ENCODE measurements around the gene RELN. TPM values are rescaled to one million over a fixed set of nuclear protein-coding genes. Genes with fewer than 3 reads are reported as not detected.

The RELN gene
- total RNA-seq, 1 donor from 2014 or later, result 0.11 TPM

DNA sequence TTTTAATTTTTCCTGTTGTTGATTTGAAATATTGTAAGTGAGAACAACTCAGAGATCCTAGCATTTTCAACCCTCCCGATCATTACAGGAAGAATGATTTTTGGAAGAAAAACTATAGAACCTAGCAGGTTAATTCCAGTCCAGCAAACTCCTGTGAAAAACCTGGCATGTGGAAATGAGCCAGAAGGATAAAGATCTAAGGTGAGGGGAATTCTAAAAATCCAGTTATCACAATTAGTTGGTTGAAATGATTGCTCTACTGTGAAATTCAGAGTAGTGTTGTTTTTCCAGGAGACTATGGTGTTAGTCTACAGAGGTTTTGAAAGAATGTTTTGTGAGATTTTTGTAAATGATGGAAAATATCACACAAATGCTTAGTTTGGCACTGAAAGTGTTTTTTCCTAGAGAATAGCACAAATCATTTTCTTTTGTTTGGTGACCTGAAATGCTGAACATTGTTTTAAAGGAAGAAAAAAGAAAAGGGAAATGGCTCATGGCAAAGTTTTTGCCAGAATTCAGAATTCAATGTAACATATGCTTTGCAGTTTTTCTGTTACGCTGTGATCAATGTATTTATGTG lies 391.0 kb downstream of the RELN start:
- no peaks in the 10 kb centered on the region for H3K9me3 ChIP-seq
- TF ChIP-seq, protein P1, sequence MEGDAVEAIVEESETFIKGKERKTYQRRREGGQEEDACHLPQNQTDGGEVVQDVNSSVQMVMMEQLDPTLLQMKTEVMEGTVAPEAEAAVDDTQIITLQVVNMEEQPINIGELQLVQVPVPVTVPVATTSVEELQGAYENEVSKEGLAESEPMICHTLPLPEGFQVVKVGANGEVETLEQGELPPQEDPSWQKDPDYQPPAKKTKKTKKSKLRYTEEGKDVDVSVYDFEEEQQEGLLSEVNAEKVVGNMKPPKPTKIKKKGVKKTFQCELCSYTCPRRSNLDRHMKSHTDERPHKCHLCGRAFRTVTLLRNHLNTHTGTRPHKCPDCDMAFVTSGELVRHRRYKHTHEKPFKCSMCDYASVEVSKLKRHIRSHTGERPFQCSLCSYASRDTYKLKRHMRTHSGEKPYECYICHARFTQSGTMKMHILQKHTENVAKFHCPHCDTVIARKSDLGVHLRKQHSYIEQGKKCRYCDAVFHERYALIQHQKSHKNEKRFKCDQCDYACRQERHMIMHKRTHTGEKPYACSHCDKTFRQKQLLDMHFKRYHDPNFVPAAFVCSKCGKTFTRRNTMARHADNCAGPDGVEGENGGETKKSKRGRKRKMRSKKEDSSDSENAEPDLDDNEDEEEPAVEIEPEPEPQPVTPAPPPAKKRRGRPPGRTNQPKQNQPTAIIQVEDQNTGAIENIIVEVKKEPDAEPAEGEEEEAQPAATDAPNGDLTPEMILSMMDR (IDR thresholded peaks at IDR 0.05), result no peak

DNA sequence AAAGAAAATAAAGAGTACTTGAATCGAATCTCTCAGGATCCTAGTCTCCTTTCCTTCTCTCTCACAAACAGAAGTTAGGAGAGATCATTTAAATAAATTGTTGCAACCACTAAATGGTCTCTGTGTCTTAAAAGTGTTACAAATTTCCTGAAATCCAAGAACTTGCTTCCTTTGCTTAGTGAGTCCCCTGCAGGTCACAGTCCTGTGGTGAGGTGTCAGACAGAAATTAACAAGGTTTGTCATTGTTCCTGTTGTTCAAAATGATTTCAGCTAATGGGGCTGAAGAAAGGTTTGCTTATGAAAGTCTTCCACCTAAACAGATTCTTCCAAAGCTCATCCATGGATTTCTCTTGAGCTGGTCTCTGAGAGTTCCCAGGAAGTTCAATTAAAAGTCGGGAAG lies 391.9 kb downstream of the RELN start:
- no peaks in the 10 kb centered on the region for H3K27me3 ChIP-seq
- H3K36me3 ChIP-seq, result no peaks in the 10 kb centered on the region
- TF ChIP-seq, protein P1 (IDR thresholded peaks at IDR 0.05), result no peak
- no peaks in the 10 kb centered on the region for H3K4me1 ChIP-seq
- intact Hi-C loops (cut with DNase I), result no loop called here
- no peaks in the 10 kb centered on the region for H3K9me3 ChIP-seq
- H3K4me3 ChIP-seq, result no peak overlapping the region
- H3K27ac ChIP-seq, result no peak overlapping the region
- DNase-seq (ENCODE audit: low spot score in 2 of 2), result no peak

More for the DNA sequence above, 391.0 kb downstream of the RELN start:
- Histone ChIP-seq H3K27ac (no peak overlapping the region), H3K4me1 (no peaks in the 10 kb centered on the region), H3K27me3 (no peaks in the 10 kb centered on the region), H3K4me3 (no peak overlapping the region), H3K36me3 (no peaks in the 10 kb centered on the region)
- DNase-seq (ENCODE audit: low spot score in 2 of 2), result no peak
- intact Hi-C loops (cut with DNase I), result no loop called here

DNA sequence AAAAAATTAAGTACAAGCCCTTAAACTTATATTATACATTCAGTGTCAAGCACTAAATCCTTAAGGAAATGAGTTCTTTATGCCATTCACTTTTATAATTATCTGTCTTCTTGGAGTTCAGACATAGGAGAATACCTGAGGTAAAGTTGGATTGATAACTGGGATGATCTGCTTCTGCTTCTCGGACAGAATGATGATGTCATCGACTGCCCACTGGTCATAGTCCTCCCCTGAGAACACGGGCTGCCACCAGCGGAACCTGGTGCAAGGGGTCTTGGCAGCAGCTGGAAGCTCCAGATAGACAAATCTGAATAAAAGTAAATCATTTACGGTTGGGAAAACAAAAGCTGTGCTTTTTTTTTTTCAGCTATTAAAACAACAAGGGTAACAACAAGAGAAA lies 395.3 kb downstream of the RELN start:
- no peaks in the 10 kb centered on the region for H3K4me1 ChIP-seq
- no peak for DNase-seq (ENCODE audit: low spot score in 2 of 2)
- H3K27ac ChIP-seq, result no peak overlapping the region
- intact Hi-C loops (cut with DNase I), result no loop called here
- H3K36me3 ChIP-seq, result no peaks in the 10 kb centered on the region
- no peak overlapping the region for H3K4me3 ChIP-seq
- H3K9me3 ChIP-seq, result no peaks in the 10 kb centered on the region
- H3K27me3 ChIP-seq, result no peaks in the 10 kb centered on the region
- TF ChIP-seq, protein P1 (IDR thresholded peaks at IDR 0.05), result no peak

DNA sequence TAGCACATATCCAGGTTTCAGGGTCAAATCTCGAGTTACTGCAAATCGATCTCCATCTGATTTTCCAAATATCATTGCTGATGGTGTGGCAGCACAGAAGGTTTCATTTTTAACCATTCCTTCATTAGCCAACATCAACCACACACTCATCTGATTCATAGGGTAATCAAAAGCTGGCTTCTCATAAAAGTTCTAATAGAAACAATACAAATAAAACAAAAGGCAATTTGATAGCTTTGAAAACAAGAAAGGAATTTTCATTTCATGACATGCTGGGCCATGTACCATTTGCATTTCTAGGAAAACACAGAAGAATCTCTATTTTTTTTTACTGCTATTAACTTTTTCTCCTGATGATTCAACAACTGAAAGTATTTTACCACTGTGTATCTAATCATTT lies 395.8 kb downstream of the RELN start:
- no peak overlapping the region for H3K27ac ChIP-seq
- H3K9me3 ChIP-seq, result no peaks in the 10 kb centered on the region
- no peak for DNase-seq (ENCODE audit: low spot score in 2 of 2)
- H3K36me3 ChIP-seq, result no peaks in the 10 kb centered on the region
- no peaks in the 10 kb centered on the region for H3K4me1 ChIP-seq
- no peak overlapping the region for H3K4me3 ChIP-seq
- intact Hi-C loops (cut with DNase I), result no loop called here
- TF ChIP-seq, protein P1 (IDR thresholded peaks at IDR 0.05), result no peak
- H3K27me3 ChIP-seq, result no peaks in the 10 kb centered on the region

DNA sequence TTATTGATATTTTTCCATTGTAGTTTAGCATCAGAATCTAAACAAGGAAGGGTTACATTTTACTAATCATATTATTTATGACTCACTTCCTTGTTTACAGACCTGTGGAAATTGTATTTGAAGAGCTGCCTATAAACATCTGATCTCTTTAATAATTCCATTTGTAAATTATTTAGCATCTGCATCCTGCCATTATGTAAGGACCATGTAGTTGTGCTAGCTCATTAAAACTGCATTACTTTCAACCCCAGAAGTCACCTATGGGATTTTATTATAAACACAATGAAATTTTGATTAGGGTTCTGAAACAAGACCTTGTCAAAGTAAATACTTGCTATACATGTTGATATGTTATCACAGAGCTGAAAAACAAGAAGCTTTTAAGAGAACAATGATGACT lies 396.6 kb downstream of the RELN start:
- Histone ChIP-seq H3K9me3 (no peaks in the 10 kb centered on the region), H3K27me3 (no peaks in the 10 kb centered on the region), H3K4me3 (no peak overlapping the region), H3K36me3 (no peaks in the 10 kb centered on the region), H3K4me1 (no peaks in the 10 kb centered on the region), H3K27ac (no peak overlapping the region)
- TF ChIP-seq, protein P1 (IDR thresholded peaks at IDR 0.05), result no peak
- intact Hi-C loops (cut with DNase I), result no loop called here
- DNase-seq (ENCODE audit: low spot score in 2 of 2), result no peak

DNA sequence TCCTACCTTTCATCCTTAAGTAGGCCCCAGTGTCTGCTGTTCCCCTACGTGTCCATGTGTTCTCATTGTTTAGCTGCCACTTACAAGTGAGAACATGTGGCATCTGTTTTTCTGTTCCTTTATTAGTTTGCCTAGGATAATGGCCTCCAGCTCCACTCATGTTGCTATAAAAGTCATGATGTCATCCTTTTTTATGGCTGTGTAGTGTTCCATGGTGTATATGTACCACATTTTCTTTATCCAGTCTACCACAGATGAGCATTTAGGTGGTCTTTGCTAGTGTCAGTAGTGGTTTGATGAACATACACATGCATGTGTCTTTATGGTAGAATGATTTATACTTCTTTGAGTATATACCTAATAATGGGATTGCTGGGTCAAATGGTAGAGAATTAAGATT lies 397.3 kb downstream of the RELN start:
- H3K4me3 ChIP-seq, result no peak overlapping the region
- H3K36me3 ChIP-seq, result no peaks in the 10 kb centered on the region
- H3K4me1 ChIP-seq, result no peaks in the 10 kb centered on the region
- no peak for DNase-seq (ENCODE audit: low spot score in 2 of 2)
- TF ChIP-seq, protein P1 (IDR thresholded peaks at IDR 0.05), result no peak
- H3K27me3 ChIP-seq, result no peaks in the 10 kb centered on the region
- intact Hi-C loops (cut with DNase I), result no loop called here
- H3K9me3 ChIP-seq, result no peaks in the 10 kb centered on the region
- no peak overlapping the region for H3K27ac ChIP-seq
